HG03457 (cell line): ENCODE results near the gene TMEM204.
"Not testable (repeated sequence)": the region's sequence is repeated elsewhere in the genome, so short reads cannot be mapped to it uniquely, and the experiment has no call there.

Experiments
- ATAC-seq: cut with Tn5 transposase; IDR thresholded peaks from one replicate; pipeline ENCODE4 v1.9.1; 2021; ENCODE audit warnings: moderate number of reproducible peaks; ENCODE audit not compliant: unreplicated experiment

TMEM204 gene

GRCh38 chr16:1590366-1590765, 56.9 kb downstream of the TMEM204 start:
- no peak for ATAC-seq

- no peak for ATAC-seq
These were observed 57.7 kb downstream of the TMEM204 start for GRCh38 chr16:1590930-1591705.

- ATAC-seq, result no peak
These were observed 59.0 kb downstream of the TMEM204 start for GRCh38 chr16:1592446-1592845.

- not testable (repeated sequence) for ATAC-seq
These were observed 62.0 kb downstream of the TMEM204 start for GRCh38 chr16:1595511-1595910.

GRCh38 chr16:1596516-1596915, 63.0 kb downstream of the TMEM204 start:
- no peak for ATAC-seq

GRCh38 chr16:1597154-1597553, 63.7 kb downstream of the TMEM204 start:
- ATAC-seq, result no peak

- no peak for ATAC-seq
These were observed 67.6 kb downstream of the TMEM204 start for GRCh38 chr16:1601031-1601430.

GRCh38 chr16:1601489-1601888, 68.0 kb downstream of the TMEM204 start:
- no peak for ATAC-seq

GRCh38 chr16:1602285-1602684, 68.8 kb downstream of the TMEM204 start:
- no peak for ATAC-seq
